NCI-H2227 (cell line): ENCODE measurements around the gene HOXB2.

ENCODE experiments used
- DNase-seq: peaks from one replicate; lab custom pipeline; 2025; ENCODE audit not compliant: unreplicated experiment; lab: John Stamatoyannopoulos, UW

HOXB2 gene

GRCh38 chr17:48566717-48567116, 21.8 kb upstream of the HOXB2 start:
- DNase-seq = no peak

- DNase-seq = peak; percentile 26
These were observed 21.2 kb upstream of the HOXB2 start for GRCh38 chr17:48565925-48566710.

GRCh38 chr17:48565022-48565554, 20.2 kb upstream of the HOXB2 start:
- DNase-seq = no peak

GRCh38 chr17:48564188-48565021, 19.5 kb upstream of the HOXB2 start:
- peak; percentile 53 for DNase-seq

GRCh38 chr17:48563867-48564187, 18.9 kb upstream of the HOXB2 start:
- DNase-seq = no peak

- no peak for DNase-seq
These were observed 18.5 kb upstream of the HOXB2 start for GRCh38 chr17:48563385-48563838.

GRCh38 chr17:48562934-48563333, 18.0 kb upstream of the HOXB2 start:
- DNase-seq = no peak

GRCh38 chr17:48561884-48562810, 17.2 kb upstream of the HOXB2 start:
- peak; percentile 25 for DNase-seq

- DNase-seq = no peak
These were observed 15.2 kb upstream of the HOXB2 start for GRCh38 chr17:48559840-48560817.

- no peak for DNase-seq
These were observed 14.4 kb upstream of the HOXB2 start for GRCh38 chr17:48559122-48559839.

- no peak for DNase-seq
These were observed 13.9 kb upstream of the HOXB2 start for GRCh38 chr17:48558831-48559121.

GRCh38 chr17:48558057-48558830, 13.3 kb upstream of the HOXB2 start:
- DNase-seq = no peak

GRCh38 chr17:48556576-48557401, 11.9 kb upstream of the HOXB2 start:
- no peak for DNase-seq

- no peak for DNase-seq
These were observed 11.3 kb upstream of the HOXB2 start for GRCh38 chr17:48556229-48556575.

- peak; percentile 83 for DNase-seq
These were observed 10.6 kb upstream of the HOXB2 start for GRCh38 chr17:48555258-48556228.

- DNase-seq = peak; percentile 40
These were observed 9.7 kb upstream of the HOXB2 start for GRCh38 chr17:48554412-48555257.
